Right lobe of liver (tissue), 4 donors: ENCODE results near the gene RCC2.

Experiments used
- CTCF ChIP-seq, 4 donors: fragments of 200-600 bp in 3 of 4; fragments of 450-650 bp in 1 of 4; IDR thresholded peaks; one replicate each; pipeline versions ENCODE4 v1.5.1 to v1.8.0; 2016 to 2022; ENCODE audit warnings: antibody characterized with exemption in 4 of 4, mild to moderate bottlenecking in 2 of 4
- POLR2A ChIP-seq: fragments of 450-650 bp; IDR thresholded peaks from one replicate; pipeline ENCODE4 v1.6.1; 2017; ENCODE audit warnings: antibody characterized with exemption, mild to moderate bottlenecking
- donor health status: DM: no; HTN: no; CAD: no.
- donor health status: DM: no; HTN: no; CAD: no.
- donor health status: DM: no; HTN: yes; CAD: no.

GRCh38 chr1:17393230-17393629 lies 46.2 kb downstream of the RCC2 start:
- TF ChIP-seq CTCF (IDR thresholded peaks at IDR 0.05) (no peak), POLR2A (no peak)
